ENCODE results near the gene MARCHF9. TPM values are rescaled to one million over a fixed set of nuclear protein-coding genes. Genes with fewer than 3 reads are reported as not detected.

The MARCHF9 gene
- polyA plus RNA-seq, 2 donors: 8.0 to 10.9 TPM

DNA sequence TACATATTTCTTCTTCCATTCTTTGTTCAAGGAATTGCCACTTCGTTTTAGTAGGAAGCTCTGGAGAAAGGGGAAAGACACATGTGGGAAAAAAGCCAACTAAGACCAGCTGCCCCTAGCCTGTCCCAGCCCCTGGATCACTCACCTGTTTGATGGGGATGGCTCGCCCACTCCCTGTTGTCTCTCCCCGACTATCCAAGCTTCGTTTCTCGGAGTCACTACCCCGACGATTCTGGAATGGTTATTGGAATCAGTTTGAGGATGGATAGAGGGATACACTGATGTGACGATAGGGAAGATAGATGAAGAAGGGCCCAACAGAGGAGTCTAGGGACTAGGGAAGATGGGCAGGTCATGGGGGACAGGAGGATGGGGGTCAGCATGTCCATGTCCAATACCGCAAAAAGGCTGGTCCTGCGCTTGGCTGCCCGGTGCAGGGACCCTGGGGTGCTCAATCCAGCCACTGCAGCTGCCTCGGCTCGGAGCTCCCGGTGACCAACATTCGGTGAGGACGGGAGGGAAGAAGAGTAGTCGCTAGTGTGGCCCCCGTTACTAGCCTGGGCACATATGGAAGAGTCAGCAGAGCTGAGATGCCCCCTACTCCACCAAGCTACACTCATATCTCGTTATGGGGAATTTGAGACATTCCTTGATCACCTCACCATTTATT is 23.4 kb upstream of the MARCHF9 start:
- H3K27ac ChIP-seq (ENCODE audit: low read depth in 2 of 2, low read length in 1 of 2): no peak overlapping the region
- 83 to 87% methylated on average over 19 of the region's 19 CpGs for WGBS, 2 donors
- H3K4me1 ChIP-seq (ENCODE audit: control insufficient read depth in 2 of 2, insufficient read depth in 2 of 2, low read length in 1 of 2): peaks cover 8% of the 10 kb centered on the region in 2 donors
- no peaks in the 10 kb centered on the region for H3K9me3 ChIP-seq (ENCODE audit: control insufficient read depth in 2 of 2, insufficient read depth in 1 of 2, low read depth in 1 of 2, low read length in 1 of 2)
- peaks cover 0 to 4% of the 10 kb centered on the region in 2 donors for H3K27me3 ChIP-seq (ENCODE audit: control insufficient read depth in 1 of 2, insufficient read depth in 2 of 2, low read length in 2 of 2)
- H3K4me3 ChIP-seq (ENCODE audit: low read depth in 1 of 2, low read length in 2 of 2): no peak overlapping the region
- no peaks in the 10 kb centered on the region for H3K36me3 ChIP-seq (ENCODE audit: control insufficient read depth in 2 of 2, insufficient read depth in 2 of 2, low read length in 1 of 2)

DNA sequence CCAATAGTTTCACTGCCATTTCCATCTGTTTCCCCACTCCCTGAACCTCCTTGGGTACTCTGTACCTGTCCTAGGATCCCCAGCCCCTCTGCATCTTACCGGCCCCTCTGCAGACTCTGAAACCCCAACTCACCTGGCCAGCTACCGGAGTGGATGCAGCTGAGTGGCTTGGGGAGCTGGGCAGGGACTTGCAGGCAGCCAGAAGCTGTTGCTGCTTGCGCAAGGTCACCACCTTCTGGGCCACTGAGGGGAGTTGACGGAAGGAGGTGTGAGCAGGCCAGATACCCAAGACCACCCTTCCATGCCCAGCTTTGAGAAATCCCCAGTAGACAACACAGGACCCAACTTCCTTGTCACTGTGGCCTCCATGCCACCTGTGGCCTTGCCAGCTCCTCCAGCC is 22.6 kb upstream of the MARCHF9 start:
- H3K27me3 ChIP-seq (ENCODE audit: control insufficient read depth in 1 of 2, insufficient read depth in 2 of 2, low read length in 2 of 2): peaks cover 0 to 8% of the 10 kb centered on the region in 2 donors
- H3K36me3 ChIP-seq (ENCODE audit: control insufficient read depth in 2 of 2, insufficient read depth in 2 of 2, low read length in 1 of 2): no peaks in the 10 kb centered on the region
- peaks cover 2 to 3% of the 10 kb centered on the region in 2 donors for H3K4me1 ChIP-seq (ENCODE audit: control insufficient read depth in 2 of 2, insufficient read depth in 2 of 2, low read length in 1 of 2)
- no peak overlapping the region for H3K4me3 ChIP-seq (ENCODE audit: low read depth in 1 of 2, low read length in 2 of 2)
- 74 to 82% methylated on average over 4 of the region's 4 CpGs for WGBS, 2 donors
- no peaks in the 10 kb centered on the region for H3K9me3 ChIP-seq (ENCODE audit: control insufficient read depth in 2 of 2, insufficient read depth in 1 of 2, low read depth in 1 of 2, low read length in 1 of 2)
- no peak overlapping the region for H3K27ac ChIP-seq (ENCODE audit: low read depth in 2 of 2, low read length in 1 of 2)

DNA sequence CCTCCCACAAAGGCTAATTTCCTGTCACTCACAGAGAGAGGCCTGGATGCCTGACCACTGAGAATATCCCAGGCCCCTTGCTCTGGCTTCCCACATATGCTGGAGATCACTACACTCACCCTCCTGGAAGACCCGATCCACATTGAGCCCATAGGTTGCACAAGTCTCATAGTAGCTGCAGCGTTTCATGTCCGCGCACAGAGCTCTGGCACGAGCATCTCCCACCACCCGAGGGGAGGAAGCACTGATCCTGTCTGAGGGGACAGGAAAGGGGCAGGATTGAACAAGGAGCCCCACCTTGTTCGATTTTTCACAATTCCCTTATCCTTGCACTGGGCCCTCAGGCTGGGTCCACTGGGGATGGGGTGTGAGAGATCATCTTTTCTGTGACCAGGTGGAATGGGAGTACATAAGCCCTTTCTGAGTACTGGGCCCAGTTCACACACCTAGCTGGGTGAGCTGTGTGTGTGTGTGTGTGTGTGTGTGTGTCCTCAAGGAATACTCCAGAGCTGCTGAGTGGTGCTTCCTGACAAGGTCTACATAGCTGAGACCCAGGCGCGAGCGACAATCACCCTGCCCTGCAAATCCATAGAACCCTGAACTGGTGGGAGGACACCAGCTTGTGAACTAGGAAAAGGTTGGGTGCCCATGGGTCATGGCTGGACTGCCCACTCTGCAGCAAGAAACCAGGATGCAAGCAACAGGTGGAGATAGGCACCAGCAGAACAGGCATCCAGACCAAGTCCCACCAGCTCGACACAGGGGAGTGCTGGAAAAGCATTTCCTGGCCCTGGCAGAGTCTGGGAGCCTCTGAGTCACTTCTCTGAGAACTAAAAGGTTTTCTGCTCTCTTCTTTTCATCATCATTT is 21.9 kb upstream of the MARCHF9 start:
- no peaks in the 10 kb centered on the region for H3K9me3 ChIP-seq (ENCODE audit: control insufficient read depth in 2 of 2, insufficient read depth in 1 of 2, low read depth in 1 of 2, low read length in 1 of 2)
- 81% methylated on average over 11 of the region's 11 CpGs for WGBS, 2 donors
- no peak overlapping the region for H3K4me3 ChIP-seq (ENCODE audit: low read depth in 1 of 2, low read length in 2 of 2)
- no peak overlapping the region for H3K27ac ChIP-seq (ENCODE audit: low read depth in 2 of 2, low read length in 1 of 2)
- H3K4me1 ChIP-seq (ENCODE audit: control insufficient read depth in 2 of 2, insufficient read depth in 2 of 2, low read length in 1 of 2): peaks cover 2 to 6% of the 10 kb centered on the region in 2 donors
- peaks cover 0 to 2% of the 10 kb centered on the region in 2 donors for H3K36me3 ChIP-seq (ENCODE audit: control insufficient read depth in 2 of 2, insufficient read depth in 2 of 2, low read length in 1 of 2)
- H3K27me3 ChIP-seq (ENCODE audit: control insufficient read depth in 1 of 2, insufficient read depth in 2 of 2, low read length in 2 of 2): peaks cover 0 to 15% of the 10 kb centered on the region in 2 donors

DNA sequence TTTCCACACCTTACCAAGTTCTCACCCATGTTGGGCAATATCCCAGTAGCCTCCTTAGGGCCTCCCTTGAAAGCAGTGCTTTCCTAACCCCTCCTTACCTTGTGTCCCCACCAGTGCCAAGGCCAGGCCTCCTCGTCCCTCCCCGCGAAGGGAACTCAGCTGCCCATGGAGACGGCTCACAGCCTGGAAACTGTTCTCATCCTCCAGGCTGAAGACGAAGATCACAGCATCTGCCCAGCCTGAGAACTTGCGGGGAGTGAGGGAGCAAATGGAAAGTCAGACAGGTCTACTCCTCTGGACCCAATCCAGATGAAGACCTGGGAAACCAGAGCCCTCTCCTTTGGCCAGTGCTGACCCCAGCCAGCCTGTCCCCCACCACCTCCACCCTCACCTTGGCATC is 21.0 kb upstream of the MARCHF9 start:
- WGBS, 2 donors: 77 to 87% methylated on average over 6 of the region's 6 CpGs
- no peak overlapping the region for H3K4me3 ChIP-seq (ENCODE audit: low read depth in 1 of 2, low read length in 2 of 2)
- peaks cover 0 to 2% of the 10 kb centered on the region in 2 donors for H3K36me3 ChIP-seq (ENCODE audit: control insufficient read depth in 2 of 2, insufficient read depth in 2 of 2, low read length in 1 of 2)
- H3K27me3 ChIP-seq (ENCODE audit: control insufficient read depth in 1 of 2, insufficient read depth in 2 of 2, low read length in 2 of 2): peaks cover 0 to 20% of the 10 kb centered on the region in 2 donors
- H3K4me1 ChIP-seq (ENCODE audit: control insufficient read depth in 2 of 2, insufficient read depth in 2 of 2, low read length in 1 of 2): peaks cover 6 to 7% of the 10 kb centered on the region in 2 donors
- H3K9me3 ChIP-seq (ENCODE audit: control insufficient read depth in 2 of 2, insufficient read depth in 1 of 2, low read depth in 1 of 2, low read length in 1 of 2): no peaks in the 10 kb centered on the region
- H3K27ac ChIP-seq (ENCODE audit: low read depth in 2 of 2, low read length in 1 of 2): no peak overlapping the region

DNA sequence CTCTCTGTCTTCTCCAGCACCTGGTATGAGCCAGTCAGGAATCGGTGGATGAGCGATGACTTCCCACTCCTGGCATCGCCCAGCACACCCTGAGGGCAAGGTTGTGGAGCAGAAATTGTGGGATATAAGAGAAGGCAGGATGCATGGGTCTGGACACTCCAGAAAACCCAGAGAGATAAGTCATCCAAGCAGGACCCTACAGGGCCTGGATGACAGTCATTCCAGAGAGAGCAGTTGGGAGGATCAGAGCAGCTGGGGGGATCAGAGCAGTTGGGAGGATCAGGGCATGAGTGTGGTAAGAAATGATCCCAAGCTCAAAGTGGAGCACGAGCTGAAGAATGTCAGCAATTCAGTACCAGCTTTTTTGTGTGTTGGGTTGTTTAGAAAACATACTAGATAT is 20.3 kb upstream of the MARCHF9 start:
- Histone ChIP-seq H3K9me3 (ENCODE audit: control insufficient read depth in 2 of 2, insufficient read depth in 1 of 2, low read depth in 1 of 2, low read length in 1 of 2) (no peaks in the 10 kb centered on the region), H3K27me3 (ENCODE audit: control insufficient read depth in 1 of 2, insufficient read depth in 2 of 2, low read length in 2 of 2) (peaks cover 0 to 25% of the 10 kb centered on the region in 2 donors), H3K4me1 (ENCODE audit: control insufficient read depth in 2 of 2, insufficient read depth in 2 of 2, low read length in 1 of 2) (peaks cover 6 to 7% of the 10 kb centered on the region in 2 donors), H3K36me3 (ENCODE audit: control insufficient read depth in 2 of 2, insufficient read depth in 2 of 2, low read length in 1 of 2) (peaks cover 0 to 2% of the 10 kb centered on the region in 2 donors), H3K4me3 (ENCODE audit: low read depth in 1 of 2, low read length in 2 of 2) (no peak overlapping the region), H3K27ac (ENCODE audit: low read depth in 2 of 2, low read length in 1 of 2) (no peak overlapping the region)
- WGBS, 2 donors: 64 to 69% methylated on average over 4 of the region's 4 CpGs

DNA sequence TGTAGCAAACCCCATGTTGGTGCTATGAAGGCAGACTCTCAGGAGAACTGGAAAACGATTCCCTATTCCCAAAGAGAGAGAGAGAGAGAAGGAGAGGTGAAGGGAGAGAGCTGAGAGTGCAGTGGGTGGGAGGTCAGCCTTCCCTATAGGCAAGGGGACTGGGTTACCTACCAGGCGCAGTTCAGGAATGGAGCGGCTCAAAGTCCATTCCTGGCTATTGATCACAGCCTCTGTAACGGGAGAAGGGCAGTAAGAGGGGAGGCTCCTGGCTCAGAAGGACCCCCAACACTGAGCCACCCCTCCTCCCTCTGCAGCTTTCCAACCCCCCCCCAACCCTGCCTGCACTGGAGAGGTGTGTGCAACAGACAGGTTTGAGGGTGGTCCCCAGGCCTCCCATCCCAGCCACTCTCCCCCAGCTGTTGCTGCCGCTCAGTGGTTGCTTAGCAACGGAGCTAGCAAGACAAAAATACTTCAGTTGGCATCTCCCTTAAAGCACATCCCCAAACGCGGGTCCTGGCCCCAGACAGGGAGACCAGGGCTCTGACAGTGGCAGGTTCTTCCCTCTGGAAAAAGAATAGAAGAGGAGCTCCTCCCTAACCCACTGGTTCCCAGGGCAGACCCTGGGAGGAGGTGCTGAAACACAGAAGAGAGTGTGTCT is 19.6 kb upstream of the MARCHF9 start:
- Histone ChIP-seq H3K27me3 (ENCODE audit: control insufficient read depth in 1 of 2, insufficient read depth in 2 of 2, low read length in 2 of 2) (peaks cover 0 to 29% of the 10 kb centered on the region in 2 donors), H3K9me3 (ENCODE audit: control insufficient read depth in 2 of 2, insufficient read depth in 1 of 2, low read depth in 1 of 2, low read length in 1 of 2) (no peaks in the 10 kb centered on the region), H3K27ac (ENCODE audit: low read depth in 2 of 2, low read length in 1 of 2) (no peak overlapping the region), H3K4me3 (ENCODE audit: low read depth in 1 of 2, low read length in 2 of 2) (no peak overlapping the region), H3K4me1 (ENCODE audit: control insufficient read depth in 2 of 2, insufficient read depth in 2 of 2, low read length in 1 of 2) (peaks cover 6 to 7% of the 10 kb centered on the region in 2 donors), H3K36me3 (ENCODE audit: control insufficient read depth in 2 of 2, insufficient read depth in 2 of 2, low read length in 1 of 2) (peaks cover 0 to 2% of the 10 kb centered on the region in 2 donors)
- WGBS, 2 donors: 30 to 34% methylated on average over 7 to 8 of the region's 8 CpGs

DNA sequence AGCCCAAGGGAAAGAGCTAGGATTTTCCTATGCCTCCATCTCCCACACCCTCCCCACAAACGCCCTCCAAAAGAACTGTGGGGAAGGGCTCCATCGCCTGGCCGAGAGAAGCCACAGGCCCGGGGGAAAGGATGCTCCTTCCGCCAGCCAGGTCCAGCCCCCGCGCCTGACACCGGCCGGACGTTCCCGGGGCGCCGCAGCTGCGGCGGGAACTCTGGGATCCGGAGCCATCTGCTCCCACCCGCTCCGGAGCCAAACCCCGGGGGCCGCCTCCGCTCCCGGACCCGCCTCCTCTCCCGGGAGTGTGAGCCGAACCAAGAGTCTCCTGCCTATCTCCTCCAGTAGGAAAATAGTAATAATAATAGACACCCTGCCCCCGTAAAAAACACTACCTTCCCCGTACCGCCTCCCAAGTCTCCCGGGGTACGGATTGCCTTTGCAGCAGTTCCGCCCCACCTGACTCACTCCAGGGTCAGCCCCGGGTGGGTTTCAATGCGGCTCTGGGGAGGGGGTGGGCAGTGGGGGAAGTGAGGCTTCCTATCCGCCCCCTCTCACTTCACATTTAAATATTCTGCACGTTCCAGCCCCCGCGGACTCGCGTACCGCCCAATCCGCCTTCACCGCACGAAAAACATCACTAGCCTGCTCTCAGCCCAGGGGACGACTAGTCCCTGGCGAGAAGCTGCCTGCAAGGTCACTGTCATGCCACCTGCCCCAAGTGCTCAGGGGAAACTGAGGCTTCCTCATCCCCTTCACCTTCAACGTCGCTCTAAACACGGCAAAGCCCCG is 18.8 kb upstream of the MARCHF9 start:
- 18 to 31% methylated on average over 44 to 49 of the region's 49 CpGs for WGBS, 2 donors
- H3K27ac ChIP-seq (ENCODE audit: low read depth in 2 of 2, low read length in 1 of 2): no peak overlapping the region
- no peaks in the 10 kb centered on the region for H3K9me3 ChIP-seq (ENCODE audit: control insufficient read depth in 2 of 2, insufficient read depth in 1 of 2, low read depth in 1 of 2, low read length in 1 of 2)
- H3K4me3 ChIP-seq (ENCODE audit: low read depth in 1 of 2, low read length in 2 of 2): no peak overlapping the region
- peaks cover 0 to 2% of the 10 kb centered on the region in 2 donors for H3K36me3 ChIP-seq (ENCODE audit: control insufficient read depth in 2 of 2, insufficient read depth in 2 of 2, low read length in 1 of 2)
- H3K4me1 ChIP-seq (ENCODE audit: control insufficient read depth in 2 of 2, insufficient read depth in 2 of 2, low read length in 1 of 2): peaks cover 6 to 7% of the 10 kb centered on the region in 2 donors
- peaks cover 0 to 29% of the 10 kb centered on the region in 2 donors for H3K27me3 ChIP-seq (ENCODE audit: control insufficient read depth in 1 of 2, insufficient read depth in 2 of 2, low read length in 2 of 2)

DNA sequence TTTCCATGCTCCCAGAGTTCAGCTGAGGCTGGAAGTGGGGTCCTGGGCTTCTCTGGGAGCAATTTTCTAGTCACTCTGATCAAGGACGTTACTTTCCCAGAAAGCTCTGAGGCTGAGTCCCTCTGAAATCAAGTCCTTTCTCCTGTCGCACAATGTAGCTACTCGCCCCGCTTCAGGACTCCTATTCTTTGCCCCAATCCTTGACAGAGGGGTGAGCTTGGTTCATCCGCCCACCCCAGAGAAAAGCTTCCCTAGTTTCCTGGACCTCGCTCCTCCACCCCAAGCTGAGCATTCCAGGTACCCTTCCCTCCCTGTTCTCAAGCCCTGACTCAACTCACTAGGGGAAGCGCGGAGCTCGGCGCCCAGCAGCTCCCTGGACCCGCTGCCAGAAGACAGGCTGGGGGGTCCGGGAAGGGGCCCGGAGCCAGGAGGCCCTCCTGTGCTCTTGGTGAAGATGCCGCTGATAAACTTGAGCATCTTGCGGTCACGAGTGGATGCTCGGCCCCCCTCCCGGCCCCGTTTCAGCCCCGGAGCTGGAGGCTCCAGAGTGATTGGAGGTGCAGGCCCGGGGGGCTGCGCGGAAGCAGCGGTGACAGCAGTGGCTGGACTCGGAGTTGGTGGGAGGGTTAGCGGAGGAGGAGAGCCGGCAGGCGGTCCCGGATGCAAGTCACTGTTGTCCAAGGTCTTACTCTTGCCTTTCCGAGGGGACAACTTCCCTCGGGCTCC is 18.0 kb upstream of the MARCHF9 start:
- H3K27ac ChIP-seq (ENCODE audit: low read depth in 2 of 2, low read length in 1 of 2): no peak overlapping the region
- H3K27me3 ChIP-seq (ENCODE audit: control insufficient read depth in 1 of 2, insufficient read depth in 2 of 2, low read length in 2 of 2): peaks cover 0 to 29% of the 10 kb centered on the region in 2 donors
- no peaks in the 10 kb centered on the region for H3K9me3 ChIP-seq (ENCODE audit: control insufficient read depth in 2 of 2, insufficient read depth in 1 of 2, low read depth in 1 of 2, low read length in 1 of 2)
- peaks cover 0 to 2% of the 10 kb centered on the region in 2 donors for H3K36me3 ChIP-seq (ENCODE audit: control insufficient read depth in 2 of 2, insufficient read depth in 2 of 2, low read length in 1 of 2)
- WGBS, 2 donors: 26 to 27% methylated on average over 31 of the region's 31 CpGs
- peaks cover 6 to 7% of the 10 kb centered on the region in 2 donors for H3K4me1 ChIP-seq (ENCODE audit: control insufficient read depth in 2 of 2, insufficient read depth in 2 of 2, low read length in 1 of 2)
- no peak overlapping the region for H3K4me3 ChIP-seq (ENCODE audit: low read depth in 1 of 2, low read length in 2 of 2)

Measured in esophagus (tissue), 2 donors.